Heart left ventricle (tissue), 16 donors: ENCODE data around the gene ZNF554. TPM values are rescaled to one million over a fixed set of nuclear protein-coding genes. Genes with fewer than 3 reads are reported as not detected.

Experiments
- ATAC-seq, 4 donors: fragments of 200-7000 bp; cut with Tn5 transposase; one replicate each; pipeline ENCODE4 v1.9.1; 2020 to 2022; ENCODE audit warnings: moderate library complexity in 4 of 4, mild to moderate bottlenecking in 3 of 4, moderate number of reproducible peaks in 1 of 4
- DNase-seq, 5 donors: peaks; one replicate each; pipeline ENCODE4 v3.0.0-alpha.2; 2020
- H3K27ac ChIP-seq, 12 donors: fragments of 200-600 bp; sonication (generic) in 4 of 12; one replicate each; pipeline versions ENCODE4 v1.5.0 to v1.8.0; 2016 to 2022; ENCODE audit warnings: mild to moderate bottlenecking in 2 of 12
- H3K27me3 ChIP-seq, 9 donors: fragments of 200-600 bp; sonication (generic) in 2 of 9; one replicate each; pipeline versions ENCODE4 v1.5.1 to v1.8.0; 2016 to 2022; ENCODE audit warnings: mild to moderate bottlenecking in 3 of 9
- H3K36me3 ChIP-seq, 9 donors: fragments of 200-600 bp; sonication (generic) in 2 of 9; one replicate each; pipeline versions ENCODE4 v1.5.0 to v1.8.0; 2018 to 2022; ENCODE audit warnings: mild to moderate bottlenecking in 2 of 9
- H3K4me1 ChIP-seq, 12 donors: fragments of 200-600 bp; sonication (generic) in 4 of 12; one replicate each; pipeline versions ENCODE4 v1.5.0 to v1.8.0; 2016 to 2022; ENCODE audit warnings: mild to moderate bottlenecking in 3 of 12
- H3K4me3 ChIP-seq, 12 donors: fragments of 200-600 bp; sonication (generic) in 4 of 12; one replicate each; pipeline versions ENCODE4 v1.5.0 to v1.8.0; 2017 to 2022; ENCODE audit warnings: mild to moderate bottlenecking in 9 of 12, moderate library complexity in 4 of 12
- H3K9me3 ChIP-seq, 12 donors: fragments of 200-600 bp; sonication (generic) in 4 of 12; one replicate each; pipeline versions ENCODE4 v1.5.0 to v1.8.0; 2016 to 2022; ENCODE audit warnings: mild to moderate bottlenecking in 1 of 12
- CTCF ChIP-seq, 12 donors: fragments of 200-600 bp; sonication (generic) in 4 of 12; IDR thresholded peaks; one replicate each; pipeline versions ENCODE4 v1.5.0 to v1.8.0; 2018 to 2022; ENCODE audit warnings: antibody characterized with exemption in 12 of 12, mild to moderate bottlenecking in 5 of 12
- POLR2A ChIP-seq, 2 donors: fragments of 450-650 bp; IDR thresholded peaks; one replicate each; pipeline ENCODE4 v1.6.1; 2017; ENCODE audit warnings: antibody characterized with exemption in 2 of 2, mild to moderate bottlenecking in 2 of 2, moderate library complexity in 2 of 2
- WGBS, 4 donors: extraction: QIAGEN DNeasy Blood & Tissue Kit in 2 of 4; methylation state at CpG; one replicate each; pipeline versions ENCODE4 v1.1.5 to v1.1.7; 2013 to 2018; 5-methylcytosine and 5-hydroxymethylcytosine counted together
- intact Hi-C, 10 donors: fragments of 100-400 bp; cut with DNase I; formaldehyde crosslinking; loops; one replicate each; pipeline versions ENCODE4 v1.11.1 to v1.14.2; 2022
- polyA plus RNA-seq, 2 donors: library from polyadenylated mRNA; stranded (reverse); fragments of 200-250 nt; gene quantifications; one replicate each; pipeline ENCODE4 v1.2.3, GENCODE V29; 2013
- total RNA-seq, 9 donors: library from RNA; depleted of rRNA in 2 of 9; stranded (reverse); fragments of >200 nt in 2 of 9; fragmentation: NEBNext Ultra II Directional in 3 of 9; extraction: Animal tissue kit (Norgen Biotek cat#: 25700) in 3 of 9; gene quantifications; one replicate each; pipeline versions ENCODE4 v1.1.0 to v1.2.4, GENCODE V29; 2016 to 2023
- donor health status: ischemic (EF 13 %, LVEDD 7.1; RV severe dilation, severe dysfunction).
- donor health status: healthy with polysubstance abuse.
- donor health status: DM: no; HTN: yes; CAD: no.
- donor health status: DM: no; HTN: no; CAD: no.
- donor health status: ischemic (EF 25% LVEDD 6.9; RV normal size, moderate dysfunction).
- donor health status: ischemic (EF 25% LVEDD 5.7; RV mildly dilated, moderate dysfunction).
- donor health status: healthy.
- donor health status: DM: yes; HTN: yes; CAD: no.
- donor health status: ischemic (EF 35%, LVEDD 5.7; RV mildly dilated, moderate dysfunction).
- donor health status: nonischemic (EF 11% LVEDD 7.7; RV severe dilation, severe dysfunction).
- donor health status: DM: yes; HTN: yes; CAD: no.
- donor health status: PGD.
- donor health status: ischemic (EF 29% LVEDD 5.4; RV normal size, mild dysfunction).
- donor health status: nonischemic (EF 23%, LVEDD 6.1; RV moderate dilation, normal function).

ZNF554 gene
- total and polyA plus RNA-seq, 11 donors = 1.4 to 6.1 (median 4.5) TPM

GRCh38 chr19:2805991-2806649, 13.5 kb upstream of the ZNF554 start:
- H3K4me3 ChIP-seq = no peak overlapping the region
- H3K27ac ChIP-seq = no peak overlapping the region
- intact Hi-C loops = no loop called here
- H3K4me1 ChIP-seq = no peaks in the 10 kb centered on the region
- DNase-seq = peak in 1 of 5 donors; percentile 54
- TF ChIP-seq CTCF (IDR thresholded peaks at IDR 0.05) (no peak), POLR2A (IDR thresholded peaks at IDR 0.05) (no peak)
- WGBS, 4 donors = 95 to 96% (median 95%) methylated on average over 21 to 23 of the region's 23 CpGs
- no peak for ATAC-seq
- H3K27me3 ChIP-seq = no peaks in the 10 kb centered on the region
- peaks cover 0 to 66% (median 38%) of the 10 kb centered on the region in 9 donors for H3K36me3 ChIP-seq
- H3K9me3 ChIP-seq = no peaks in the 10 kb centered on the region

GRCh38 chr19:2806736-2807378, 12.8 kb upstream of the ZNF554 start:
- TF ChIP-seq CTCF (IDR thresholded peaks at IDR 0.05) (no peak), POLR2A (IDR thresholded peaks at IDR 0.05) (no peak)
- DNase-seq (peak in 3 of 5 donors; percentile 5 to 42 (median 20)), ATAC-seq (no peak)
- WGBS, 4 donors = 93 to 96% (median 95%) methylated on average over 30 to 34 of the region's 34 CpGs
- Histone ChIP-seq H3K36me3 (peaks cover 0 to 60% (median 38%) of the 10 kb centered on the region in 9 donors), H3K27me3 (no peaks in the 10 kb centered on the region), H3K4me3 (no peak overlapping the region), H3K9me3 (no peaks in the 10 kb centered on the region), H3K4me1 (no peaks in the 10 kb centered on the region), H3K27ac (no peak overlapping the region)
- intact Hi-C loops = no loop called here

GRCh38 chr19:2807379-2808128, 12.1 kb upstream of the ZNF554 start:
- TF ChIP-seq CTCF (IDR thresholded peaks at IDR 0.05) = no peak
- TF ChIP-seq POLR2A (IDR thresholded peaks at IDR 0.05) = no peak
- peaks cover 0 to 67% (median 38%) of the 10 kb centered on the region in 9 donors for H3K36me3 ChIP-seq
- H3K27ac ChIP-seq = no peak overlapping the region
- DNase-seq = peak in 3 of 5 donors; percentile 6 to 56 (median 20)
- H3K4me3 ChIP-seq = no peak overlapping the region
- intact Hi-C loops = no loop called here
- peaks cover 0 to under 1% (median 0%) of the 10 kb centered on the region in 12 donors for H3K4me1 ChIP-seq
- no peaks in the 10 kb centered on the region for H3K9me3 ChIP-seq
- no peaks in the 10 kb centered on the region for H3K27me3 ChIP-seq
- ATAC-seq = no peak
- 95 to 97% (median 96%) methylated on average over 39 to 56 of the region's 56 CpGs for WGBS, 4 donors
